Suppressor macrophage treated with lipopolysaccharide for 1 hour (primary cell): ENCODE data around the gene GRIK1.

ENCODE experiments used
- DNase-seq, 3 donors: peaks; one replicate each; pipeline ENCODE4 v3.0.0-alpha.2; 2020 to 2022

The GRIK1 gene

DNA sequence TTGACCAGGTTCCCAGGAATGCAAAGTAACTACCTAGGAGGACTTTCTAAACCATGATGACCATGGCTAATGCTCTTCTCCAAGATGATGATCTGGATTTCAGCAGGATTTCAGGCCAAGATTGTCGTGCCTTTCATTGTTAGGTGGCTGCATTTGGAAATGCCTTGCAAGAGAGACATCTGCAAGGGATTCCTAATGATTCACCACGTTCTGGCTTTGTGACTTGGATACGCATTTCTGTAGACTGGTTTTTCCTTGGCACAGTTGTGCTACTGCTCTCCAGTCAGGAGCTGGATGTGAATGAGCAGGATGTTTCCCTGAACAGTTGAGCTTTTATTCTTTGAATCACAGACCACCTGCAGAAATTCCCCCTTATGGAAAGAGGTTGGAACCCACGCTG lies 428.7 kb downstream of the GRIK1 start:
- DNase-seq: no peak

DNA sequence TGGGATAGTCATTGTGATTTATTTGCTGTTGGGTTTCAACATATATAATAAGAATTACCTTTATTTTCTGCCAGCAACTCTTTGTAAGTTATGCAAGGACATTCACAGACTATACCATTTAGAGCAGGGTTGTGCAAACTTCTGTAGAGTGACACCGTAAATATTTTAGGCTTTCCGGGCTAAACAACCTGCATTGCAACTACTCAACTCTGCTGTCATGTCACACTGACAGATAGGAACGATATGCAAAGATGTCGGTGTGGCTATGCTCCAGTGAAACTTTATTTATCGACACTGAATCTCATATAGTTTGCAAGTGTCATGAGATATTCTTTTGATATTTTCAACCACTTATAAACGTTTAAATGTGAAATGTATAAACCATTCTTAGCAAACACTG lies 430.7 kb downstream of the GRIK1 start:
- DNase-seq: no peak

DNA sequence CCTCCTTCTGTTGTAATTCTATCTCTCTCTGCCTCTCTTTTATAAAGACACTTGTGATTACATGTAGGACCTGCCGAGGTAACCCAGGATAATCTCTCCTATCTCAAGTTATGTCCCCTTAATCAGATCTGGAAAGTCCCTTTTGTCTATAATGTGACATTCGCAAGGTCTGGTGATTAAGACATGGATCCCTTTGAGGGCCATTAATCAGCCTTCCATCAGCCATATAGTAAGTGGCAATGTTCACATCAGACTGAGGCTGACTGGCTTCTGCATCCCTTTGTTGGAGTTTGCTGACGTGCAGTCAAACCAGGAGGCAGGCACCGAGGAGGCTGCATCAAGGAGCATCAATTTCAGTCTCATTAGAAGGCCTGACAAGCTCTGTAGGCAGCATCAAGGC lies 431.5 kb downstream of the GRIK1 start:
- no peak for DNase-seq

DNA sequence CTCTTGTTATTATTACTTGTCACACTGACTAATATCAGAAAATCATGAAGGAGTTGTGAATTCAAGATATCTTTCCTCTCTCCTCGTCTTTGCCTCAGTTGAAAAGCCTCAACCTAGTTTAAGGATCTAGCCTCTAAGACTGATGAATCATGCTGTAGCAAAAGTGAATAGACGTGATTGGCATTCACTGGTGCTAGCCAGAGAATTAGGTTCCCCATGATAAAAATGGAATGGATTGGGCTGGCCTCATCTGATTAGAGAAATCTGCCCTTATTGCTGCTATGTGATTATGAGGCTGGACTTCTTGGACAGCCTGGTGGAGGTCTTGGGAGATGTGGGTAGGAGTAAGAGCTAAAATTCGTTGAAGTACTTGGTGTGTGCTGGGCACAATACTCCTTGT lies 432.8 kb downstream of the GRIK1 start:
- DNase-seq: no peak

DNA sequence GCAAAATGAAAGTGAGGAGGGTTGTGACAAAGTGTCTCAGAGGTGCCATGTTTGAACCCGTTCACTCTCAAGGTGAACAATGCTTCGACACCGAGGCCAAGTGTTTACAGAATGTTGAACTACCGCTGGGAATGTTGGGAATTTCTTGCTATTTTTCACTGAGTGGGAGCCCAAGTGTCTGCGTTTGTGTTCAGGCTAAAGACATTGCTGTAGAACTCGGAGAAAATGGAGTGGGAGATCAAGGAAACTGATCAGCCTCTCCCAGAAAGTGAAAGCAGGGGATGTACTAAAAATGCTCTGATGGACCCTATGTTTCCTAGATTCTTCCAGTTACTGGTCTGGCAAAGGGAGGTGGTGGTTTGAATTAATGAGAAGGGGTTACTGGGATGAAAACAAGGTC lies 433.6 kb downstream of the GRIK1 start:
- no peak for DNase-seq

DNA sequence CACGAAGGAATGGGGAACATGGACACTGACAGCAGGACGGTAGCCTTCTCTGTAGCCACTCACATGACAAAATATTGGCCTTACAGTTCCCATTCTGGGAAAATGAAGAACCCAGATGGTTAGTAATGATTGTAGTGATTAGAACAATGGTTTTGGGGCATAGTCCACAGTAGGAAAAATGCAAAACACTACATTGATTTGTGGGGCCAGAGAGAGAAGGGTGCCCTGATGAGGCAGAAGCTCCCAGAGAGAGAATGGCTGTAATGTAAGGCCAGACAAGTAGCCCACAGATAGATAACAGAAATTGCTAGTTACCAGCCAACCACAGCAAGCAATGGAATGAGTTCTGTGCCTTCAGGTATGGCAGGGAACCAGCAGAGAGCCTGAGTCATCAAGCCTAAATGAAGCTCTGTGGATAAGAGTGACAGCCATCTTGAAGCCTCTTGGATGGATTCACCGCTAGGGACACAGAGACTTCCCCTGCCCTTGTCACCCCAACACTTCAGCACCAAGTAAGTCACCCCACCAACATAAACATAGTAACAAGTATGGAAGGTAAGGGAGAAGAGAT lies 435.0 kb downstream of the GRIK1 start:
- no peak for DNase-seq

DNA sequence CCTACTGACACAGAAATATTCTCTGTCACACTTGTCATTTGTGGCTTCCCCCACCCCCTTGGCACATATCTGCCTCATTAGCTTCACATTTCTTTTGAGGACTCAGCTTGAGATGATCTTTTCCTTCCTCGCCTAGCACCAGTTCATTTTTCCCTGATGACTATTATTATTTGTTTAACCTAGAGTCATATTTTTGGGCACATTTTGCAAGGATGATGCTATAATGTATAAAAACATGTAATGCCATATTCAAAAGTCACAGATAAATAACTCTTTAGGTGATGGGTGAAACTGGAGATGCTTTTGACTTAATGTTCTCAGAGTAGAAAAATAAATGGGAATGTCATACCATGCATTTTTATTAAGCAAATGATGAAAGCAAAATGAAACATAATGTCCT lies 438.3 kb downstream of the GRIK1 start:
- no peak for DNase-seq

DNA sequence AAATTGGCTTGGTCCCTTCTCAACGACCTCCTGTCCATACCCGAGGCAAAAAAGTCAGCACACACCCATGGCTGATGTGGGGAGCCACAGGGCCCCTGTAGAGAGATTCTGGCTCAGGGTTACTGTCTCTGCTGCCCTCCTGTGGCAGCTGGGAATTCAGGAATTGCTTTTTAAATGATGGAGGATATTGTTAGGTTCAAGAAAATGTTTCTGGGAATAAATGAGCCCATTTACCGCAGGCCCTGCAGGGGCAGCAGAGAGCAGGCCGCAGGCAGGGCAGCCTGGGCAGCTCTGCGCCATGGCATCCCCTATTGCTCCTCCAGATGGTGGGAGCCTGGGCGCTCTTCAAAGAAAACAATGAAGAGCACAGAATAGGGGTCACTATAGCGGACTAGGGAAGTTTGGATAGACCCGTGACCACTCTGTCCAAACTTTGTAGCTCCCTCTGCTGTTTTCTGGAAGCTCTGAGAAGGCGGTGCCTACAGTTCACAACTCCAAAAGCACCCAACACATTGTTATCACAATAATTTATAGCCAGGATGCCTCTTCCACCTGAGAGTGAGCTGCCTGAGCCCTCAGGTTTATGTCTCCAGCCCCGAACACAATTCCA lies 440.0 kb downstream of the GRIK1 start:
- peak in 2 of 3 donors; percentile 6 to 14 for DNase-seq

DNA sequence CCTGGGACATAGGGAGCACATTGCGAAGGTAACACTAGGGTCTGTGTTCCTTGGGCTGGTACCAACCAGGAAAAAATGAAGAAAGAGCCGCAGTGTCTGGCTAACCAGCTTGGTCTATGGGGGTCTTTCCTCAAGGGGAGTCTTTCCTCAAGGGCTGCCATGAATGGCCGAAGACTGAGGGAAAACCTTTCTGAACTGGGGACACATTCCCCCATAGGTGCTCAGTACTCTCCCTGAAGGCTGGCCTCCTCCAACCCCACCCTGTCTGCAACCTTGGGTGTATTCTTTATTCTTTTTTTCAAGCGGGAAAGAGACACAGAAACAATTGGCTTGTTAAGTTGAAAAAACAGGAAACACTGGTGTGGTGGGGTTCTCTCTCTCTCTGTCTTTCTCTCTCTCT lies 440.6 kb downstream of the GRIK1 start:
- no peak for DNase-seq

DNA sequence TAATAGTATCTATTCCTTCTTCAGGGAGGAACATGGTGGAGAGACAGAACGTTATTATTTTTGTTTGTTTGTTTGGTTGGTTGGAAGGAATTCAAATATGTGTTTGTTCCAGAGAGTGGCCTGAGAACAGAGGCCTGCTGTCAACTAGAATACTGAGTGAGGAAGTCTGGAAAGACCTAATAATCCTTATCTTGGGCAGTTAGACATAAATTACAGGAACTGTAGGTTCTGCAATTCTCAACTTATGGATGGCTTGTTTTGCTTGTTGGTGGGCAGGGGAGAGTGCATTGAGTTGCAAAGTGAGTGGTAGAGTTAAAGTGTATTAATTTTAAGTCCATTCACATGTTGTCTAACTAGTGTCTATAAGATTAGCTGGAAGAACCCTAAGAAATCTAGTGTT lies 443.5 kb downstream of the GRIK1 start:
- DNase-seq: no peak

DNA sequence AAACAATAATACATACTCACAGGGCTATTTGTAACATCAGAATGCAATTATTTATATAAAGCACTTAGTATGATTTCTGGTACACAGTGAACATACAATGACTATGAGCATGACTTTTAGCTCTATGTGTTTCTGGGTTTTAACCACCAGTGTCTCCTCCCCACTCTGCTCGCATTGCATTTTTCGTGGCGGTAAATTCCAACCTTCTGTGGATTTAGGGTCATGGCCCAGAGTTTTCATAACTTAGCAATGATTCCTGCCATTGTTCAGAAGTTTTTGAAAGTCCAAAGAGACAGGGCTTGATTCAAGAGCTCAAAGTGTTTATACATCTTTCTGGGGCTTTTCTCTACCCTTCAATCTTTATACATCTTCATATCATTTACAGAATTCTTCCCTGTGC lies 449.8 kb downstream of the GRIK1 start:
- no peak for DNase-seq

DNA sequence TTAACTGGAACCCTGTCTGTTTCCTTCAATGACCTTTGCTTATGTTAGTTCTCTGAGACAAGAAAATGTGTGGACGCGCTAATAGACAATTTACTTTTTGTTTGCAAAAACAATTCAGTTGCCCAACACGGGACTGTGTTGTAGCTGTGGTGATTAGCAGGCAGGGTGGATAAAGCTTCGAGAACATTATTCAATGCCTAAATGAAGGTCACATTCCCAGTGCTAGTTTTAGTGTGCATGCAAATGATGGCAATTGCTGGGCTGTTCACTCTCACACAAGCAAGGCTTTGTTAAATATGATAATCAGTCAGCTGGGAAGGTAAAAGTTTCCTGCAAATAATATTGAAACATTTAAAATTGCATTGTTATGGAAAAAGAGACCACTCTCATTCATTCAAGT lies 452.6 kb downstream of the GRIK1 start:
- no peak for DNase-seq
